Adrenal gland (tissue), 12 donors: ENCODE results near the gene USP2. TPM values are rescaled to one million over a fixed set of nuclear protein-coding genes. Genes with fewer than 3 reads are reported as not detected.
"Not testable (repeated sequence)": the region's sequence is repeated elsewhere in the genome, so short reads cannot be mapped to it uniquely, and the experiment has no call there.

Experiments used
- DNase-seq, 7 donors: peaks; one replicate each; pipeline ENCODE4 v3.0.0-alpha.2; 2019 to 2020
- H3K27ac ChIP-seq, 5 donors: fragments of 200-600 bp; sonication (generic) in 4 of 5; 1 replicate in 3 of 5; 2 replicates in 2 of 5; pipeline versions ENCODE4 v1.5.1 to v1.8.0; 2016 to 2020; ENCODE audit warnings: mild to moderate bottlenecking in 1 of 5
- H3K27me3 ChIP-seq: fragments of 200-600 bp; 2 replicates; pipeline ENCODE4 v1.8.0; 2021
- H3K36me3 ChIP-seq, 2 donors: fragments of 200-600 bp; replicated peaks in 1 of 2; 1 replicate in 1 of 2; 2 replicates in 1 of 2; pipeline versions ENCODE4 v1.5.1 to v1.8.0; 2018 to 2022
- H3K4me1 ChIP-seq, 2 donors: fragments of 200-600 bp; replicated peaks in 1 of 2; 1 replicate in 1 of 2; 2 replicates in 1 of 2; pipeline versions ENCODE4 v1.5.1 to v1.8.0; 2018 to 2021
- H3K4me3 ChIP-seq, 4 donors: fragments of 200-600 bp; sonication (generic) in 3 of 4; one replicate each; pipeline ENCODE4 v1.5.1; 2016 to 2018
- H3K9me3 ChIP-seq, 3 donors: fragments of 200-600 bp; sonication (generic) in 1 of 3; replicated peaks in 1 of 3; 1 replicate in 2 of 3; 2 replicates in 1 of 3; pipeline versions ENCODE4 v1.5.1 to v1.8.0; 2016 to 2021
- POLR2A ChIP-seq, 2 donors: fragments of 450-650 bp; IDR thresholded peaks; one replicate each; pipeline ENCODE4 v1.6.1; 2017; ENCODE audit warnings: antibody characterized with exemption in 2 of 2, mild to moderate bottlenecking in 2 of 2, moderate library complexity in 1 of 2
- WGBS, 4 donors: extraction: QIAGEN DNeasy Blood & Tissue Kit in 2 of 4; methylation state at CpG; one replicate each; pipeline versions ENCODE4 v1.1.5 to v1.1.7; 2013 to 2017; 5-methylcytosine and 5-hydroxymethylcytosine counted together
- intact Hi-C, 2 donors: fragments of 100-400 bp; cut with DNase I; formaldehyde crosslinking; loops; one replicate each; pipeline versions ENCODE4 v1.14.1 to v1.15.0; 2022 to 2023
- polyA plus RNA-seq, 3 donors: library from polyadenylated mRNA; stranded (reverse); fragments of 200-250 nt in 2 of 3; fragments of 350-450 nt in 1 of 3; fragmentation: Illumina TruSeq in 1 of 3; extraction: RNeasy Lipid Tissue Mini Kit (QIAGEN cat#74804) in 1 of 3; gene quantifications; one replicate each; pipeline ENCODE4 v1.2.3, GENCODE V29; 2013 to 2014
- total RNA-seq, 9 donors: library from RNA; depleted of rRNA in 4 of 9; stranded (reverse); fragments of >200 nt in 4 of 9; fragments of 120-200 nt in 1 of 9; fragmentation: NEBNext Ultra II Directional in 1 of 9; extraction: Animal tissue kit (Norgen Biotek cat#: 25700) in 1 of 9; gene quantifications; one replicate each; pipeline versions ENCODE4 v1.1.0 to v1.2.4, GENCODE V29; 2013 to 2023
- TF ChIP-seq, protein P1 (sequence below), 6 experiments: fragments of 450-650 bp in 4 of 6; fragments of 200-600 bp in 2 of 6; sonication (generic) in 1 of 6; IDR thresholded peaks; 1 replicate in 5 of 6; 2 replicates in 1 of 6; pipeline versions ENCODE4 v1.5.1 to v1.8.0; 2016 to 2021; ENCODE audit warnings: antibody characterized with exemption in 6 of 6, mild to moderate bottlenecking in 2 of 6, moderate library complexity in 1 of 6
- donor health status: healthy with polysubstance abuse.
- donor health status: Bipolar disorder and iron deficiency.
- donor health status: DM: yes; HTN: yes; CAD: no.
- donor health status: DM: no; HTN: no; CAD: no.
- donor health status: DM: no; HTN: no; CAD: no.
- donor health status: DM: yes; HTN: yes; CAD: no.

USP2 gene
- total and polyA plus RNA-seq, 12 donors: 1.8 to 28.7 (median 9.3) TPM

- DNase-seq: no peak
- WGBS, 4 donors: 83 to 96% (median 94%) methylated on average over 2 of the region's 2 CpGs
- TF ChIP-seq, protein P1, sequence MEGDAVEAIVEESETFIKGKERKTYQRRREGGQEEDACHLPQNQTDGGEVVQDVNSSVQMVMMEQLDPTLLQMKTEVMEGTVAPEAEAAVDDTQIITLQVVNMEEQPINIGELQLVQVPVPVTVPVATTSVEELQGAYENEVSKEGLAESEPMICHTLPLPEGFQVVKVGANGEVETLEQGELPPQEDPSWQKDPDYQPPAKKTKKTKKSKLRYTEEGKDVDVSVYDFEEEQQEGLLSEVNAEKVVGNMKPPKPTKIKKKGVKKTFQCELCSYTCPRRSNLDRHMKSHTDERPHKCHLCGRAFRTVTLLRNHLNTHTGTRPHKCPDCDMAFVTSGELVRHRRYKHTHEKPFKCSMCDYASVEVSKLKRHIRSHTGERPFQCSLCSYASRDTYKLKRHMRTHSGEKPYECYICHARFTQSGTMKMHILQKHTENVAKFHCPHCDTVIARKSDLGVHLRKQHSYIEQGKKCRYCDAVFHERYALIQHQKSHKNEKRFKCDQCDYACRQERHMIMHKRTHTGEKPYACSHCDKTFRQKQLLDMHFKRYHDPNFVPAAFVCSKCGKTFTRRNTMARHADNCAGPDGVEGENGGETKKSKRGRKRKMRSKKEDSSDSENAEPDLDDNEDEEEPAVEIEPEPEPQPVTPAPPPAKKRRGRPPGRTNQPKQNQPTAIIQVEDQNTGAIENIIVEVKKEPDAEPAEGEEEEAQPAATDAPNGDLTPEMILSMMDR (IDR thresholded peaks at IDR 0.05): no peak
- no peak for TF ChIP-seq POLR2A (IDR thresholded peaks at IDR 0.05)
Observed at GRCh38 chr11:119412072-119412471, 30.6 kb upstream of the USP2 start.

GRCh38 chr11:119410501-119410900 lies 29.0 kb upstream of the USP2 start:
- H3K27ac ChIP-seq: no peak overlapping the region
- intact Hi-C loops: no loop called here
- 86 to 100% (median 90%) methylated on average over 1 of the region's 1 CpG for WGBS, 4 donors
- TF ChIP-seq, protein P1 (IDR thresholded peaks at IDR 0.05): no peak
- TF ChIP-seq POLR2A (IDR thresholded peaks at IDR 0.05): no peak
- no peak overlapping the region for H3K4me3 ChIP-seq
- DNase-seq: no peak
- no peaks in the 10 kb centered on the region for H3K27me3 ChIP-seq
- H3K36me3 ChIP-seq: no peaks in the 10 kb centered on the region
- H3K9me3 ChIP-seq: no peaks in the 10 kb centered on the region
- H3K4me1 ChIP-seq: no peaks in the 10 kb centered on the region

More at GRCh38 chr11:119412072-119412471, 30.6 kb upstream of the USP2 start:
- H3K9me3 ChIP-seq: no peaks in the 10 kb centered on the region
- intact Hi-C loops: no loop called here
- no peak overlapping the region for H3K27ac ChIP-seq
- no peaks in the 10 kb centered on the region for H3K36me3 ChIP-seq
- no peaks in the 10 kb centered on the region for H3K4me1 ChIP-seq
- H3K4me3 ChIP-seq: no peak overlapping the region
- H3K27me3 ChIP-seq: no peaks in the 10 kb centered on the region

DNA sequence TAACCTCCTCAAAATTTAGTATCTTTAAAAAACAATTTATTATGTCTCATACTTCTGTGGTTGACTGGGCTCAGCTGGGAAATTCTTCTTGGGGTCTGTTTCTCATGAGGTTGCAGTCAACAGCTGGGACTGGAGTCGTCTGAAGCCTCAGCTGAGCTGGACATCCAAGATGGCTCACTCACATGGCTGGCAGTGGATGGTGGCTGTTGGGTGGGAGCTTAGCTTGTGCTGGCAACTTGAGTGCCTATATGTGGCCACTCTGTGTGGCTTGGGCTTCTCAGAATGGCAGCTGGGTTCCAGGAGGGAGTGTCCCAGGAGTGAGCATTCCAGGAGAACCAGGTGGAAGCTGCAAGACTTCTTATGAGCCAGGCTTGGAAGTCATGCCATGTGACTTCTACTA lies 28.2 kb upstream of the USP2 start:
- no peaks in the 10 kb centered on the region for H3K4me1 ChIP-seq
- no peaks in the 10 kb centered on the region for H3K36me3 ChIP-seq
- 58 to 69% (median 64%) methylated on average over 1 of the region's 1 CpG for WGBS, 4 donors
- no peaks in the 10 kb centered on the region for H3K9me3 ChIP-seq
- H3K4me3 ChIP-seq: no peak overlapping the region
- H3K27ac ChIP-seq: no peak overlapping the region
- no peaks in the 10 kb centered on the region for H3K27me3 ChIP-seq
- DNase-seq: no peak
- intact Hi-C loops: no loop called here
- TF ChIP-seq, protein P1 (IDR thresholded peaks at IDR 0.05): no peak
- TF ChIP-seq POLR2A (IDR thresholded peaks at IDR 0.05): no peak

- Histone ChIP-seq H3K27ac (no peak overlapping the region), H3K4me3 (no peak overlapping the region), H3K4me1 (no peaks in the 10 kb centered on the region), H3K27me3 (no peaks in the 10 kb centered on the region), H3K9me3 (no peaks in the 10 kb centered on the region), H3K36me3 (no peaks in the 10 kb centered on the region)
- intact Hi-C loops: no loop called here
- no peak for TF ChIP-seq POLR2A (IDR thresholded peaks at IDR 0.05)
- TF ChIP-seq, protein P1 (IDR thresholded peaks at IDR 0.05): no peak
- WGBS, 4 donors: 76 to 84% (median 83%) methylated on average over 3 of the region's 3 CpGs
- no peak for DNase-seq
Observed at GRCh38 chr11:119406005-119406404, 24.5 kb upstream of the USP2 start.

DNA sequence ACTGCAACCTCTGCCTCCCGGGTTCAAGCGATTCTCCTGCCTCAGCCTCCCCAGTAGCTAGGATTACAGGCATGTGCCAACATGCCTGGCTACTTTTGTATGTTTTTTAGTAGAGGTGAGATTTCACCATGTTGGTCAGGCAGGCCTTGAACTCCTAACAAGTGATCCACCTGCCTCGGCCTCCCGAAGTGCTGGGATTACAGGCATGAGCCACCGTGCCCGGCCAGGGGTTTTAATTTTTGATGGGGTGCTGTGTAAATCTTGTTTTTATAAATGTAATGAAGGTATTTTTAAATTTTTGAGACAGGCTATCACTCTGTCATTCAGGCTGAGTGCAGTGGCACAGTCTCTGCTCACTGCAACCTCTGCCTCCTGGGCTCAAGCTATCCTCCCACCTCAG lies 24.0 kb upstream of the USP2 start:
- H3K36me3 ChIP-seq, H3K4me1 ChIP-seq, DNase-seq, intact Hi-C loops, H3K4me3 ChIP-seq, H3K27ac ChIP-seq, H3K9me3 ChIP-seq, H3K27me3 ChIP-seq: not testable (repeated sequence)
- WGBS, 4 donors: 87 to 95% (median 92%) methylated on average over 6 of the region's 6 CpGs
